ENCODE data around the gene TCP11L1. TPM values are rescaled to one million over a fixed set of nuclear protein-coding genes. Genes with fewer than 3 reads are reported as not detected.

TCP11L1 gene
- total RNA-seq, 2 donors from 2014 or later: 54.0 to 63.7 TPM

Other genes starting within 250 kb of the TCP11L1 start
- gene CCDC73, start 244.9 kb upstream of the TCP11L1 start, total RNA-seq: not detected
- 1 to 10 TPM; 2.9 to 3.7 TPM for gene PRRG4, start 209.6 kb upstream of the TCP11L1 start, total RNA-seq
- 10 to 100 TPM; 66.5 to 82.0 TPM for gene QSER1, start 146.8 kb upstream of the TCP11L1 start, total RNA-seq
- 10 to 100 TPM in 1 of 2 donors, 1 to 10 TPM in 1; 7.7 to 11.4 TPM for gene DEPDC7, start 23.7 kb upstream of the TCP11L1 start, total RNA-seq
- gene CSTF3, start 121.9 kb downstream of the TCP11L1 start, total RNA-seq: 10 to 100 TPM; 59.3 to 72.1 TPM
- 10 to 100 TPM; 31.6 to 33.2 TPM for gene HIPK3, start 217.8 kb downstream of the TCP11L1 start, total RNA-seq

Measured in endodermal cell (in vitro differentiated cells).